IPS DF 4.7 (cell line): ENCODE data around the gene TBC1D20.
"Not testable (repeated sequence)": the region's sequence is repeated elsewhere in the genome, so short reads cannot be mapped to it uniquely, and the experiment has no call there.

Experiments used
- DNase-seq: peaks from one replicate; pipeline ENCODE4 v3.0.0-alpha.2; 2013; ENCODE audit warnings: low spot score; ENCODE audit errors: extremely low read depth

Gene TBC1D20

DNA sequence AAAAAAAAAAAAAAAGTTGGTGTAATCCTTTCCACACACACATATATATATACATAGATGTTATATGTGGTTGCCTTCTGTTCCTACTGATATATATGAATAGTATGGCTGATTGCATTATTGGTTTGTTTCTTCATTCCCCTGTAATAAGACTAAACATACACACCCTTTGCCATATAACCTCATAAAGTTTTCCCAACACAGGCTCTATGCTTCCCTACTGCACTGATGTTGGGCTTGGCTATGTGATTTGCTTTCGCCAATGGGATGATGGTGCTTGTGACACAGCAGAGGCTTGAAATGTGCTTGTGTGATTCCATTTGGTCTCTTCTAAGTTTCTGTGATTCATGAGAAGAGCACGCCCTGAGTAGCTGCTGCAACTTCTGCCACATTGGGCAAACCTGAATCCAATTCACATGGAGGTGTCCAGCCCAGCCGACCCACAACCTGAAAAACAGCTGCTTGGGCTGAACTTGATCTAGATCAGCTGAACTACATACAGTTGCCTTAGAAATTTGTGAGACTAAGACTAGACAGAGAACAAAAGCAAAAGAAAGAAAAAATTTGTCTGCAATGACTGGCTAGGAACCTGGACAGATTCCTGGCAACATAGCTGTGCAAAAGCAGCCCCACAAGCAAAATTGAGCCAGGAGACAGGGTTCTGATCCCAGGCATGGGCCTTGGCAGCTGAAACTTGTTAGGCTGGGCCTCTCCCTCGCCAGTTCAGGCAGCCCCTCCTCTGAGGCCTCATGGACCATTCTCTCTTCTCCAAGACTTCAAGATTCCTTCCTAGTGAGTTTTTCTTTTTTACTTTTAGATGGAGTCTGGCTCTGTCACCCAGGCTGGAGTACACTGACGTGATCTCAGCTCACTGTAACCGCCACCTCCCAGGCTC lies 13.4 kb upstream of the TBC1D20 start:
- no peak for DNase-seq

DNA sequence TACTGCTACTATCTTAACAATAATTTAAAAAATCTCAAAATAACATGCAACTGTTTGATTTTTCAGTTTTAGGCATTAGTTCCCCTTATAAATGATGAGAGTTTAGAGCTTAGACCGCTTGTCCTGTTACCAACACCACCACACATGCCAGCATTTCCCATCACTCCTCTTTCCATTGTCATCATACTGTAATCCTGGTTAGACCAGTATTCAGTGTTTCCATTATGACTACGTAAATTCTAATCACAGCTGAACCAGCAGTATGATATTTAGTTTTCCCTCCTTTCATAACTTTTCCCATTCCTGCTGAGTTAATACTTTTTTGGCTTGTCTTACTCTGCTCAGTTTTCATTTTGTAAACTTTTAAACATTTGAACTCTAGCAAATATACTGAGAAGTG lies 12.2 kb upstream of the TBC1D20 start:
- no peak for DNase-seq

DNA sequence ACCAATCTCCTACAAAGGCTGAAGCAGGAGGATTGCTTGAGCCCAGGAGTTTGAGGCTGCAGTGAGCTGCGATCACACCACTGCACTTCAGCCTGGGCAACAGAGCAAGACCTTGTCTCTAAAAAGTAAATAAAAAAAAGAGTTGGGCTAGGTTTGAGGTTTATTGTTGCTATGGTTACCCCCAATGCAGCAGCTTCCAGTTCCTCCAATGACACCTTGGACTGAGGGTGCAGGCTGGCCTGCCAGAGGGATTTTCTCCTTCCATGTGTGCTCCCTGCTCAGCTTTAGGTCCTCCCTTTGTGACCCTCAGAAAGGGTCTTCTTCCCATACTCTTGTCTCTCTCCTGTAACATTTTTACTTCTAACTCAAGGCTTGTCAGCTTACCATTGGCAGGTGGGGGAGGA lies 10.6 kb upstream of the TBC1D20 start:
- no peak for DNase-seq

DNA sequence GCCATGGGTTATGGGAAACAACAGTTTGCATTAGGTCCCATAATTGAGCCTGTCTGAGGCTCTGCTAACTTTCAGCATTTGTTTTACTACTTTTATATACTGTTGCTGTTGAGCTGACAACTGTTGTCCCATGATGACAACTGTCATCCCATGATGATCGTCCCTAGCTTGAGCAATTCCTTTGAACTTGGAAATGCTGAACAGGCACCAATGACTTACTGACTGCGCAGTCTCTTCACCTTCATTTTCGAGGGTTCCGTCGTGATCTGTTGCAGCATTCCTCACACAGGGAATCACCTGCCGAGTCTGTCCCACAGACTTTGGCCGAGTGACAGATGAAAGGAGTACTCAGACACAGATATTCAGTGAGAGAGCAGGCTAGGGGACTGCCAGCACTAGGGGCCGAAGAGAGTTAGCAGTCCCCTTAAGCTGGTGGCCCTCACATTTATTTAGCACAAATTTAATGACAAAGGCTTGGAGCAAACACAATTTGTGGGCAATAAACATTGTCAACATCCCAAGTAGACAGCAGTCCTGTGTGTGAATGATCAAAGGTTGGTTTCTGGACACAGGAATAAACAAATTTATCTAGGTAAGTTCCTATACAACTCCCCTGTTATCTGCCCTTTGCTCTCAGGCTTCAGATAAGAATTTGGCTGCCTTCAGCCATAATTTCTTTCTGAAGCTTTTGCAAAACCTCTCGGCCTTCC lies 10.0 kb upstream of the TBC1D20 start:
- no peak for DNase-seq

DNA sequence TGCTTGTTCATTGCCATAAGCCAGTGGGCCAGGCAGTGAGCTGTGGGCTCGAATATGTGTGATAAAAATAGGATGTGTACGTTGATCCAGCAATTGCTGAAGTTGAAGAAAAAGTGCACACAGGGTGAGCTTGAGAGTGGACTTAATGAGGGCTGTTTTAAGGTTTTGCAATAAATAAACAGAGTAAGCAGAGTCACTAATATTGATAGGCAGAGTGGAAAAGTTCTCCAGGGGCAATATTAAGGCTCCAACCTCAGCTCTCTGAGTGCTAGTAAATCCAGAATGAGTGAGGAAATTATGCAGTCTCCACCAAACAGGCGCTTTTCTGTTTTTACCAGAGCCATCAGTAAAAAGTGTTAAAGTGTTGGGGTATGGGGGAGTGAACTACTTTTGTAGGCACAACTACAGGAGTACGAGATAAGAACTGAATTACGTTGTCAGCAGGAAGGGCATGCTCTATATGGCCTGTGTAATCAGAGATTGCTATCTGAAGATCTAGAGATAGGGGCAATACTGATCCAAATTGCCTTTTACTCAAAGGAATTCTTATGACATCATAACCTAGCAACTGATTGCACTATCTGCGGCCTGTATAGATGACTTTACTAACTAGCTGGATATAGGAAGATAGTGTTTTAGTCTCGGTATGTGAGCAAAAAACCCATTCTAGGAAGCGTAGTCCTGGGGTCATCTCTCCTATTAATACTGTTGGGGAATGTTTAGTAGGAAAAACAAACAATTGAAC lies 7.6 kb upstream of the TBC1D20 start:
- no peak for DNase-seq

DNA sequence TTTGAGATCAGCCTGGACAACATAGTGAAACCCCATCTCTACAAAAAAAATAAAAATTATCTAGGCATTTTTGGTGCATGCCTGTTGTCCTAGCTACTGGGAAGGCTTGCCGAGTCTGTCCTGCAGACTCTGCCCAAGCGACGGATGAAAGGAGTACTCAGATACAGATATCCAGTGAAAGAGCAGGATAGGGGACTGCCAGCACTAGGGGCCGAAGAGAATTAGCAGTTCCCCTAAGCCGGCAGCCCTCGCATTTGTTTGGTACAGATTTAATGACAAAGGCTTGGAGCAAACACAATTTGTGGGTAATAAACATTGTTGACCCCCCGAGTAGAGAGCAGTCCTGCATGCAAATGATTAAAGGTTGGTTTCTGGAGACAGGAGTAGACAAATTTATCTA lies 5.4 kb upstream of the TBC1D20 start:
- DNase-seq, result no peak

DNA sequence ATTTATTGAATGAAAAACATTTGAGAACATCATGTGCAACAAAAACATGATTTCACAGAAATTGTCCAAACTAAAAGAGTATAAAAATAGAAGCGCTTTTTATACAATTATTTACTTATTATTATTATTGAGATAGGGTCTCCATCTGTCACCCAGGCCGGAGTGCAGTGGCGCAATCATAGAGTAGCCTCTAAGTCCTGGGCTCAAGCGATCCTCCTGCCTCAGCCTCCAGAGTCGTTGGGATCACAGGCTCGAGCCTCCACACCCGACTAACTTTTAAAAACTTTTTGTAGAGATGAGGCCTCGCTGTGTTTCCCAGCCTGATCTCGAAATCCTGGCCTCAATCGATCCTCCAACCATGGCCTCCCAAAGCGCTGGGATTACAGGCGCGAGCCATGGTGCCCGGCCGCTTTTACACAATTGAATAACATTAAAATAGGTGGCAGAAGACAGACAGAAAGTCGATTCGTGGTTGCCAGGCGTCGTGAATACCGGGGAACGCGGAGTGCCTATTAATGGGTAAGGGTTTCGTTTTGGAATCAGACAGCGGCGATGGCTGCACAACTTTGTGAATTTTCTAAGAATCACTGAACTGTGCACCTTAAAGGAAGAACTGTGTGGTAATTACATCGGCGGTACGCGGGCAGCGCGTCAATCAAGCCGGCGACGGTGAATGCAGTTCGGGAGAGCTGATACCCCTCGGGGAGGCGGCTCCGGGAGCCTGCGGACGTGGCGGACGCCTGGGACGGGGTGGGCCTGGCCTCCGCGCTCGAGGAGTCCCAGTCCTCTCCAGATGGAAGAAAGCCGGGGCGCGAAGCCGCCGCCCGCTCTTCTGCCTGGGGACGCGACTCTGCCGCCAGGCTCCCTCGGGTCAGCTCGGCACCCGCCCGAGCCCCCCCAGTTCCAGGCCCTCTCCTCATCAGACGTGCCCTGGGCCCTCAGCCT lies 807 bp downstream of the TBC1D20 start:
- DNase-seq, result no peak

DNA sequence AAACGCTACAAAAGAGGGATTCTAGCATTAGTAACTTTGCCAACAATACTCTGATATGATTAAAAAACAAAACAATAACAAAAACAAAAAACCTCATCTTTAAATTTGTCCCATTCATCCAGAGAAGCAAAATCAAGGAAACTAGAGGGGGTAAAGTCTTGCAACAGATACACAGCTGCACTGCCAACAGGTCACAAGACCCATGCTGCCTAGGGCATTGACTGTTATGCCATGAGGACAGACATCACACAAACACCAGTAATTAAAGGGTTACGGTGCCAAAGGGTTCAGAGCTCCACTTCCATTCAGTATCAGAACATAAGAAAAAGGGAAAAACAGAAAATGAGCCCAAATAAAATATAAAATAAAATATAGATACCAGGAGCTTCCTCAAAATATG lies 1.6 kb downstream of the TBC1D20 start:
- DNase-seq, result no peak

DNA sequence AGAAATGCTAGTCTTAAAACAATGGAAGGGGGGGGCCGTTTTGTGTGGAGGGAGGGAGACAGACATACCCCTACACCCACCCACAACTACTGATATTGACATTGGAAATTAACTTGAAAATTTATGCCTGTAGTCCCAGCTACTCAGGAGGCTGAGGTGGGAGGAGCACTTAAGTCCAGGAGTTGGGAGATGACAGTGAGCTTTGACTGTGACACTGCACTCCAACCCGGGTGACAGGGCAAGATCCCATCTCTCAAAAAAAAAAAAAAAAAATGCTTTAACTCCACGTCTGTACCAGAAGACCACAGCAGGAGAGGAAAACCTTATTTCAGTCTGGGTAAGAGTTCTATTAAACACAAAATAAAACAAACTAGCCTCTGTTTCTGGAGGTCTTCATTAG lies 2.2 kb downstream of the TBC1D20 start:
- DNase-seq, result no peak

DNA sequence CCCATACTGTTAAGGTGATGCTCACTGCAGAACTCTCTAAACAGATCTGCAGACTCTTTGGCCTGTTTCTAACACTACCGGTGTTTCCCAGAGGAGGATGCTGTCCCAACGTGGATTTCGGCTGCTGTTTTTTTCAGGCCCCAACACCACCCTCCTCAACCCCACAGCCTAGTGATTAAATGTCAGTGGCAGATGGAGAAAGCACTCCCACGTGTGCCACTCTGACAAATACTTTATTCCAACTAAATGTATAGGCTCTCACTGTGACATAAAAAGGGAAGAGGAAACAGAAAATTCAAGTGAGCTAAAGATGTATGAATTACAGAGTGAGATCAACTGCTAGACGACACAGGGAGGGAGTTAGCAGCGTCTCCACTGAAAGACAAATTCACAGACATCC lies 3.6 kb downstream of the TBC1D20 start:
- DNase-seq, result no peak

DNA sequence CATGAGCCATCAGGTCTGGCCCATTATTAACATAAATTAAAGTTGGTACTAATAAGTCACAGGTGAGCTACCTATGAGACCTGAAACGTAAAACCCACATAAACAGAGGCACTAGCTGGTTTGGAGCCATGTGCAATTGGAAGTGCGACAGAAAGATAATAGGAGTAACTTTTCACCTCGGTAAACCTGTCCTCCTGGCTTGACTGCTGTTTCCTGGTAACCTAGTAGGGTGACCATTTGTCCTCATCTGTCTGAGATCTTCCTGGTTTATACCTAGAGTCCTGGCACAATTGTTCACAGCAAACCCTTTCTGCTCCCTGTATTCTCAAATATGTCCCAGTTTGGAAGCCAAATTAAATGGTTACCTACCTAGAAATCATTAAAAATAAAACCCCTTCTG lies 7.4 kb downstream of the TBC1D20 start:
- DNase-seq, result no peak

DNA sequence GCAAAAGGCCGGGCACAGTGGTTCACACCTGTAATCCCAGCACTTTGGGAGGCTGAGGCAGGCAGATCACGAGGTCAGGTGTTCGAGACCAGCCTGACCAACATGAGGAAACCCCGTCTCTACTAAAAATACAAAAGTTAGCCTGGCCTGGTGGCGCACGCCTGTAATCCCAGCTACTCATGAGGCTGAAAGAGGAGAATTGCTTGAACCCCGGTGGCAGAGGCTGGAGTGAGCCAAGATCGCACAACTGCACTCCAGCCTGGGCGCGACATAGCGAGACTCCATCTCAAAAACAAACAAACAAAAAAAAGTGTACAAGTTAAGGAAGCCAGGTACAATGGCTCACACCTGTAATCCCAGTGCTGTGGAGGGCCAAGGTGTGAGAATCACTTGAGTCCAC lies 10.3 kb downstream of the TBC1D20 start:
- not testable (repeated sequence) for DNase-seq

DNA sequence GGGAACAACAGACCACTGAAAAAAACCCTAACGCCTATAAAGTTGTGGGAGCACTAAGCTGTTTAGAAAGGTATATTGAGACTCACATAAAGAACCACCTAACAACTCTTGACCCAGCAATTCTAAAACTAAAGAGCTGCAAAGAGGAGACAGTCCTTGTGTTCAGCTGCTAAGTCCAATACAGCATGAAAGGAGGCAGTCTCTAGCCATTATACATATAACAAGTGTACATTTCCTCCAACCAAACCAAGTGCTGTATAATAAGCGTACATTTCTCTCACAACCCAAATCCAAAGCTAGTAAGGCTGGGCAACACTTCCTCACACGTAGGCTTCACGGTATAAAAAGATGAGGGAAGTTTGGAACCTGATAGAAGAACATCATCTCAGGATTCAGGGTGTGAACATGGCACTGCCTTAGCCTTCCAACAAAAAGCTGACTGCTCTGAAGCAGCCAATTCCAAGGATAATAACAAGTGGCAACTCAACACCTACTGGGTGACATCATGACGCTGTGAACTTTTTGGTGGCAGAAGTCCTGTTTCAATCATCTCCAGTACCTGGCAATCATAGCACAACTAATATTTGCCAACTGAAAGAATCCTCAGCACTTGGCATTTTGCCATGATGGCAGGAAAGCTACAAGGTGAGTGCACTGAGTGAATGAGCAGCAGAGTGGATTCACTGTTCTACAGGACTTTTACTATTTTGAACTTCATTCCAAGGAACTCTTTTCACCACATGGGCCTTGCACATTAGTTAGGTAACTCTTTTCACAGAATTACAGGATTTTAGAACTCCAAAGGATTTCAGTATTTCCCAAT lies 16.6 kb downstream of the TBC1D20 start:
- DNase-seq, result no peak

DNA sequence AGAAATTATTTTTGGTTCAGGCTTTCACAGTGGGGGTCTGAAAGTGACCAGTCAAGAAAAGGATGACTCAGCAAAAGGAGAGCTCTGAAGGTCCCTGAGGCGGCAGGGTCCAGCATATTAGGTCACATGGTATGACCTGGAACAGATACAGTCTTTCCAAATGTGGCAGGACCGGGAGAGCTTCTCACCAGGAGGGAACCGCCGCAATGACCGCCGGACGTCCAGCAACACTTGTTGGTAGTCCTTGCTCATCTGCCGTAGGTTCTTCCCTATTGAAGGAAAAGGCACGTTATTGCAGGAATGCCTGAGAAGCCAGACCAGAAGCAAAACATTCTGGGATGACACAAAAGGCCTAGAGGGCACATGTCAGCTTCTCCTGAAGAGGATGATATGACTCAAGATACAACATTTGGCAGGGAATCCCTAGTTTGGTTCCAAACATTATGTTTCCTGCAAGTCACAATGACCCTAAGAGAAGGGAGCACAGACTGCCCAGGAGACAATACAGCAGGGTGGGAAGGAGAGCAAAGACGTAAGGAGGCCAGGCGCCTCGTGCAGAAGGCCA lies 17.4 kb downstream of the TBC1D20 start:
- DNase-seq, result no peak

DNA sequence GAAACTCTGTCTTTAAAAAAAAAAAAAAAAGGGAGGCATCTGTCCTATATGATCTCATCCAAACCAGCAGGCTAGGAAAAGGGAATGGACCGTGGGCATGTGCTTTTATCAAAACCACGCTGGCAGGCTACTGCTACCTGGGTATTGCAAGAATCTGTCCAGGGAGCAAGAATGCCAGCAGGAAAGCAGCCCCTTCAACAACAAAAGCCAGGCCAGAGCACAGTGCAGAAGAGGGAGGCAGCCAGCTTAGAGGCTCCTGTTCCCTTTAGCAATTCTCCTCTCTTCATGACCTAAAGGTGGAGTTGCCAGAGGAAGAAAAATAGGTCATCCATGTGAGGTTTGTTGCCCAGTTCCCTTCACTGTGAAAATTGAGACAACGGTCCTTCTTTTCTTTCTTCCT lies 18.2 kb downstream of the TBC1D20 start:
- DNase-seq, result no peak

DNA sequence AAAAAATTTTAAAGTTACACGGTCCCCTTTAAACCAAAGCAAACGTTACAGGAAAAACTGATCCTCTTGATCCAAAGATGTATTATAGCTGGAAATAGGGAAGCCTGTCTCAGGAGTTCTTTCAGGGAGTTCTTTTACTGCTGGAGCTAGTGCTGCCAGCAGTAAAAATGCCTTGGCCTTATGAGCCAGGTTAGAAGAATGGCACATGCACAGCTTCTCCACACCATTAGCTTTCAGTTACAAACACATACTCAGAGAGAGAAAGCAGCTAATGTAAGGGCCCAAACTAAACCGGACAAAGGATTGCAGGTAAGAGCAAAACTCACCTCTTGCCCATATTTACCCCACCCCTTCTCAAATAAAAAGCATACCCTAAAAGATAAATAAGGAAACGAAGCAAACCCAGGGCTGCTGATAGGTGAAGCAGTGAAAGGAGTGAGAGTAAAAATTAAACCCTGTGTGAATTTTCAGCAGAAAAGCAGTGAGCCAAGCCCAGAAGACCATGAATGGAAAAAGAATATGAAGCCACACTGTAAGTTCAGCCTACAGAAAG lies 19.0 kb downstream of the TBC1D20 start:
- DNase-seq, result no peak

DNA sequence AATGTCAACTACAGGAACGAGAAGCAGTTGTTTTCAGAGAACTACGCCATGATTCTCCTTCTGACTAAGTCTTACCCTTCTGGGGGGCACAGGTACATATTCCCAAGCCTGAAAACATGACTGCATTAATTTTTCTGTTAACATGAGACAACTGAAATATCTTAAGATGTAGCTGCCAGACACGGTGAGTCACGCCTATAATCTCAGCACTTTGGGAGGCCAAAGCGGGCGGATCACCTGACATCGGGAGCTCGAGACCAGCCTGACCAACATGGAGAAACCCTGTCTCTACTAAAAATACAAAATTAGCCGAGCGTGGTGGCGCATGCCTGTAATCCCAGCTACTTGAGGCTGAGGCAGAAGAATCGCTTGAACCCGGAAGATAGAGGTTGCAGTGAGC lies 21.7 kb downstream of the TBC1D20 start:
- no peak for DNase-seq

DNA sequence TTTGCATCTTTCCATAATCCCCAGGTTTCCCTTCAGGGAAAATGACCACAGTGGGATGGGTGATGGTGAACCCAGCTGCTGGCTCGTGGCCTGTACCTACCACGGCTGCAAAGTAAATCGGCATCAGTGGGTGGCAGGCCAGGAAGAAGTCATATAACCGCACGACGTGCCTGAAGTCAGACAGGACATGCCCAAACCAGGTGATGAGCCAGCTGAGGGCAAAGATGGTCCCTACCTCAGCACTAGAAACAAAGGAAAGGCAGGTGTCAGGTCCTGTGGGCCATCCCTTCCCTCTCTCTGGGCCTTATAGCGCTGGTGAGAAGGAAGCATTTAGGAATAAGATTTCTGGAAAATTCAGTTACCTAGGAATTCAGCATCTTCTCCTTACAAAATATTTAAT lies 22.2 kb downstream of the TBC1D20 start:
- DNase-seq, result no peak
